Neural cell (in vitro differentiated cells): ENCODE data around the gene RABL2A.
"Not testable (repeated sequence)": the region's sequence is repeated elsewhere in the genome, so short reads cannot be mapped to it uniquely, and the experiment has no call there.

Experiments
- EZH2 ChIP-seq: fragments of 200-600, 300-800 bp; shearing (Covaris generic), sonication (generic); IDR thresholded peaks from 2 replicates; pipeline ENCODE4 v1.6.1; 2014; ENCODE audit warnings: antibody characterized with exemption, low read length, borderline replicate concordance, mild to moderate bottlenecking; ENCODE audit not compliant: insufficient read depth, poor library complexity, severe bottlenecking
- RAD21 ChIP-seq: fragments of 450-650 bp; conservative IDR thresholded peaks from 2 replicates; pipeline ENCODE4 v1.6.1; 2014; ENCODE audit warnings: antibody characterized with exemption, mild to moderate bottlenecking, moderate library complexity
- SMC3 ChIP-seq: fragments of 450-650 bp; conservative IDR thresholded peaks from 2 replicates; pipeline ENCODE4 v1.6.1; 2014; ENCODE audit warnings: antibody characterized with exemption, mild to moderate bottlenecking, moderate library complexity; ENCODE audit not compliant: poor library complexity
- TAF1 ChIP-seq: IDR thresholded peaks from 2 replicates; pipeline ENCODE4 v1.6.1; 2012; ENCODE audit warnings: low read depth
- TF ChIP-seq, protein P1 (sequence below): fragments of 450-650 bp; IDR thresholded peaks from 2 replicates; pipeline ENCODE4 v1.5.1; 2014; ENCODE audit warnings: antibody characterized with exemption, mild to moderate bottlenecking, moderate library complexity; ENCODE audit not compliant: poor library complexity, severe bottlenecking

DNA sequence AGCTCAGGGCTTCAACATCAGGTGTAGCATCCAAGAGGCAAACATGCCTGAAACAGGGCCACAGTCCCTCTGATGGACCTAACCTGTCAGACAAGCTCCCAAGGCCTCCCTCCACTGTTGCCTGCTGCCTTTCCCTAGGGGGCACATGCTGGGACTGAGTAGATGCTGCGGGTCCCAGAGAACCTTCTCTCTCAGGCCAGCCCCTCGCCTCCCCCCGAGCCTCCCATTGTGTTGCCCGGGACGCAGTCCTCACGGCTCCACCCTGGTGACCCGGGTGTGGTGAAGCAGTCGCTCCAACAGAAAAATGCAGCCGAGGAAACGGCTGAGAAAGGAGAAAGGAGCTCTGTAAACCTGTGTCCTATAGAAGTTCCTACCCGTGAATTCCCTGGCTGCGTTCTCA lies 8.3 kb downstream of the RABL2A start:
- TF ChIP-seq, protein P1, sequence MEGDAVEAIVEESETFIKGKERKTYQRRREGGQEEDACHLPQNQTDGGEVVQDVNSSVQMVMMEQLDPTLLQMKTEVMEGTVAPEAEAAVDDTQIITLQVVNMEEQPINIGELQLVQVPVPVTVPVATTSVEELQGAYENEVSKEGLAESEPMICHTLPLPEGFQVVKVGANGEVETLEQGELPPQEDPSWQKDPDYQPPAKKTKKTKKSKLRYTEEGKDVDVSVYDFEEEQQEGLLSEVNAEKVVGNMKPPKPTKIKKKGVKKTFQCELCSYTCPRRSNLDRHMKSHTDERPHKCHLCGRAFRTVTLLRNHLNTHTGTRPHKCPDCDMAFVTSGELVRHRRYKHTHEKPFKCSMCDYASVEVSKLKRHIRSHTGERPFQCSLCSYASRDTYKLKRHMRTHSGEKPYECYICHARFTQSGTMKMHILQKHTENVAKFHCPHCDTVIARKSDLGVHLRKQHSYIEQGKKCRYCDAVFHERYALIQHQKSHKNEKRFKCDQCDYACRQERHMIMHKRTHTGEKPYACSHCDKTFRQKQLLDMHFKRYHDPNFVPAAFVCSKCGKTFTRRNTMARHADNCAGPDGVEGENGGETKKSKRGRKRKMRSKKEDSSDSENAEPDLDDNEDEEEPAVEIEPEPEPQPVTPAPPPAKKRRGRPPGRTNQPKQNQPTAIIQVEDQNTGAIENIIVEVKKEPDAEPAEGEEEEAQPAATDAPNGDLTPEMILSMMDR: not testable (repeated sequence)
- not testable (repeated sequence) for TF ChIP-seq EZH2, RAD21, TAF1, SMC3
